ENCODE data around the gene TFR2. TPM values are rescaled to one million over a fixed set of nuclear protein-coding genes. Genes with fewer than 3 reads are reported as not detected.

The TFR2 gene
- total RNA-seq, 1 experiment from 2014 or later = 11.8 TPM

DNA sequence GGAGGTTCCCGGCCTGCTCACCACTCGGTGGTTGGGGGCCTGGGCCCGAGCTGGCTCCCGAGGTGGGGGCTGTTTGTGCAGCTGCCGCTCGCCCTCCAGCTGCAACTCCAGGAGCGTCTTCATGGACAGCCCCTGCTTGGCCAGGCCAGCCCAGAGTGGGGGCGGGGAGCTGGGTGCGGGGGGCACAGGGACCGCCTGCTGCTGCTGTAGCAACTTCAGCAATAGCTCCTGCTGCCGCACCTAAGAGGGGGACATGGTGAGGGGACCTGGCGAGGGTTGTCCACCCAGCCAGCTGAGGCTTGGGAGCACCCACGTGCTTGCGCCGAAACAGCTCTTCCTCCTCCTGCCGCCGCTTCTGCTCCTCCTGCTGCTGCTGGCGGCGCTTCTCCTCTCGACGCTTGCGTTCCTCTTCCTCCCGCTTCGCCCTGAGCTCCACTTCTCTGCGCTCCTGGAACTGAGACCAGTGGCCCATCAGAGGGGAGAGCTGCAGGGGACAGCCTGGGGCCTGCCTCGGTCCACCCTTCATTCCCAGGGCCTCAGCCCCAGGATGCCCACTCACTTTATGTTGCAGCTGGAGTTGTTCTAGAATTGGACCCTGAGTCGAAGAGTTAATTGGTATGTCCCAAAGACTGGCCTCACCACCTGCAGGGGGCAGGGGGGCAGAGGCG, 41.8 kb upstream of the TFR2 start:
- Histone ChIP-seq H3K36me3 (ENCODE audit: control insufficient read depth in 1 of 2, insufficient read depth in 2 of 2, low read length in 2 of 2) (peaks cover 29 to 35% of the 10 kb centered on the region in 2 experiments; a peak in 3 of 4 replicates), H2AFZ (ENCODE audit: low read depth, low read length, poor library complexity, severe bottlenecking) (no peak overlapping the region), H3K79me2 (ENCODE audit: insufficient read depth, low read length) (peaks cover 9% of the 10 kb centered on the region; the same call in 1 of the 2 replicates), H4K20me1 (ENCODE audit: insufficient read depth) (no peaks in the 10 kb centered on the region), H3K4me2 (ENCODE audit: low read length) (no peak overlapping the region), H3K27me3 (ENCODE audit: insufficient read depth, low read length) (no peaks in the 10 kb centered on the region), H3K4me3 (replicated peaks in 1 of 2; ENCODE audit: low read depth in 1 of 2, low read length in 2 of 2) (no peak overlapping the region), H3K4me1 (ENCODE audit: control insufficient read depth in 1 of 2, insufficient read depth in 2 of 2, low read length in 2 of 2) (peaks cover 0 to 5% of the 10 kb centered on the region in 2 experiments; a peak in 1 of 4 replicates), H3K9me2 (ENCODE audit: insufficient read depth) (no peaks in the 10 kb centered on the region), H3K9ac (ENCODE audit: low read length) (no peak overlapping the region), H3K9me3 (ENCODE audit: control insufficient read depth in 1 of 2, insufficient read depth in 1 of 2, low read depth in 1 of 2, low read length in 2 of 2) (no peaks in the 10 kb centered on the region), H3K27ac (ENCODE audit: low read depth, low read length) (no peak overlapping the region)
- intact Hi-C loops (cut with micrococcal nuclease) = no loop called here
- POLR2A ChIA-PET = no interaction called here
- BruUV-seq (replicated peaks) = no TSS peak
- RAD21 ChIA-PET (ENCODE audit: low non-redundant PET in 1 of 2, low total read pairs in 2 of 2, uncharacterized antibody in 2 of 2, unreplicated experiment in 2 of 2) = no interaction called here
- no peak for TF ChIP-seq YY1 (IDR thresholded peaks at IDR 0.05; ENCODE audit: extremely low read depth, insufficient replicate concordance, low read depth, low read length)
- TF ChIP-seq FOSL1 (IDR thresholded peaks at IDR 0.05; ENCODE audit: low read depth) = no peak
- TF ChIP-seq CBX3 (IDR thresholded peaks at IDR 0.05; ENCODE audit: low read depth) = no peak
- TF ChIP-seq EZH2phosphoT487 (IDR thresholded peaks at IDR 0.05; ENCODE audit: borderline replicate concordance) = no peak
- no peak for TF ChIP-seq ZFX (IDR thresholded peaks at IDR 0.05)
- no peak for TF ChIP-seq EGR1 (IDR thresholded peaks at IDR 0.05; ENCODE audit: low read depth)
- TF ChIP-seq REST (IDR thresholded peaks at IDR 0.05; ENCODE audit: low read depth) = no peak
- TF ChIP-seq MAX (IDR thresholded peaks at IDR 0.05) = no peak
- no peak for TF ChIP-seq POLR2A (IDR thresholded peaks at IDR 0.05; ENCODE audit: borderline replicate concordance, extremely low read depth, insufficient read depth, insufficient read length)
- ATAC-seq (no peak), DNase-seq (ENCODE audit: low read depth, low spot score) (no peak)
- CTCF ChIA-PET = interaction anchor here (0.9 to 1.6 kb wide), 2 partner anchors 10 to 23 kb away, joined by 3 to 6 read pairs; partner anchors contain the start of gene POP7

Data from HCT116 (cell line).